ENCODE measurements around the gene AGAP5.
A peak's percentile ranks its signal among the peaks of the same experiment; 100 is the strongest.

Gene AGAP5

GRCh38 chr10:73648975-73649829 lies 48.7 kb downstream of the AGAP5 start:
- H3K4me2 ChIP-seq (ENCODE audit: low read length) = no peak overlapping the region
- no peaks in the 10 kb centered on the region for H3F3A ChIP-seq (ENCODE audit: control insufficient read depth, insufficient read depth)
- no peaks in the 10 kb centered on the region for H3K27me3 ChIP-seq (ENCODE audit: control insufficient read depth, low read length)
- H3K9me2 ChIP-seq (replicated peaks; ENCODE audit: control insufficient read depth, low read length) = no peaks in the 10 kb centered on the region
- TF ChIP-seq EZH2phosphoT487 (IDR thresholded peaks at IDR 0.05; ENCODE audit: borderline replicate concordance, low read length) = no peak
- TF ChIP-seq CTCF (IDR thresholded peaks at IDR 0.05; ENCODE audit: low read depth, low read length, poor library complexity, severe bottlenecking) = no peak
- no peaks in the 10 kb centered on the region for H4K20me1 ChIP-seq (ENCODE audit: control insufficient read depth, insufficient read depth, low read depth, low read length)
- peaks cover 22% of the 10 kb centered on the region for H3K4me1 ChIP-seq (ENCODE audit: control insufficient read depth, low read length)
- H3K27ac ChIP-seq (ENCODE audit: low read depth, low read length) = no peak overlapping the region
- no peaks in the 10 kb centered on the region for H3K79me2 ChIP-seq (ENCODE audit: control insufficient read depth, low read length)
- no peaks in the 10 kb centered on the region for H3K9me3 ChIP-seq (ENCODE audit: control insufficient read depth, insufficient read depth, low read length)
- H3K4me3 ChIP-seq (ENCODE audit: low read length) = no peak overlapping the region
- no peaks in the 10 kb centered on the region for H3K36me3 ChIP-seq (ENCODE audit: control insufficient read depth, low read length)

- Histone ChIP-seq H3K36me3 (ENCODE audit: control insufficient read depth, low read length) (no peaks in the 10 kb centered on the region), H3K9me3 (ENCODE audit: control insufficient read depth, insufficient read depth, low read length) (no peaks in the 10 kb centered on the region), H3K79me2 (ENCODE audit: control insufficient read depth, low read length) (no peaks in the 10 kb centered on the region), H4K20me1 (ENCODE audit: control insufficient read depth, insufficient read depth, low read depth, low read length) (no peaks in the 10 kb centered on the region), H3F3A (ENCODE audit: control insufficient read depth, insufficient read depth) (no peaks in the 10 kb centered on the region), H3K27me3 (ENCODE audit: control insufficient read depth, low read length) (no peaks in the 10 kb centered on the region), H3K4me3 (ENCODE audit: low read length) (peak overlapping the region; percentile 71), H3K4me2 (ENCODE audit: low read length) (peak overlapping the region; percentile 70), H3K27ac (ENCODE audit: low read depth, low read length) (no peak overlapping the region), H3K9me2 (replicated peaks; ENCODE audit: control insufficient read depth, low read length) (no peaks in the 10 kb centered on the region), H3K4me1 (ENCODE audit: control insufficient read depth, low read length) (peaks cover 32% of the 10 kb centered on the region)
- TF ChIP-seq EZH2phosphoT487 (IDR thresholded peaks at IDR 0.05; ENCODE audit: borderline replicate concordance, low read length) (no peak), CTCF (IDR thresholded peaks at IDR 0.05; ENCODE audit: low read depth, low read length, poor library complexity, severe bottlenecking) (no peak)
These were observed 49.8 kb downstream of the AGAP5 start for GRCh38 chr10:73647875-73648651.

- Histone ChIP-seq H3K4me3 (ENCODE audit: low read length) (peak overlapping the region; percentile 71), H3K27me3 (ENCODE audit: control insufficient read depth, low read length) (no peaks in the 10 kb centered on the region), H3K36me3 (ENCODE audit: control insufficient read depth, low read length) (no peaks in the 10 kb centered on the region), H4K20me1 (ENCODE audit: control insufficient read depth, insufficient read depth, low read depth, low read length) (no peaks in the 10 kb centered on the region), H3K79me2 (ENCODE audit: control insufficient read depth, low read length) (no peaks in the 10 kb centered on the region), H3K27ac (ENCODE audit: low read depth, low read length) (no peak overlapping the region), H3K4me2 (ENCODE audit: low read length) (peak overlapping the region; percentile 70), H3K4me1 (ENCODE audit: control insufficient read depth, low read length) (peaks cover 32% of the 10 kb centered on the region), H3K9me3 (ENCODE audit: control insufficient read depth, insufficient read depth, low read length) (no peaks in the 10 kb centered on the region), H3K9me2 (replicated peaks; ENCODE audit: control insufficient read depth, low read length) (no peaks in the 10 kb centered on the region), H3F3A (ENCODE audit: control insufficient read depth, insufficient read depth) (no peaks in the 10 kb centered on the region)
- TF ChIP-seq CTCF (IDR thresholded peaks at IDR 0.05; ENCODE audit: low read depth, low read length, poor library complexity, severe bottlenecking) (no peak), EZH2phosphoT487 (IDR thresholded peaks at IDR 0.05; ENCODE audit: borderline replicate concordance, low read length) (no peak)
These were observed 50.6 kb downstream of the AGAP5 start for GRCh38 chr10:73647211-73647874.

All from DOHH2 (cell line).